KMS-11 (cell line): ENCODE measurements around the gene ACTR1A.

ENCODE experiments used
- H2AFZ ChIP-seq: fragments of 200-600 bp; sonication (generic); 2 replicates; pipeline ENCODE4 v1.6.1; 2016; ENCODE audit warnings: antibody characterized with exemption, mixed run types, low read depth
- H3K27ac ChIP-seq: fragments of 200-600 bp; sonication (generic); 2 replicates; pipeline ENCODE4 v1.6.1; 2016; ENCODE audit warnings: mild to moderate bottlenecking, mixed run types
- H3K27me3 ChIP-seq: fragments of 200-600 bp; sonication (generic); 2 replicates; pipeline ENCODE4 v1.6.1; 2017; ENCODE audit warnings: mild to moderate bottlenecking, low read depth, mixed run types, moderate library complexity; ENCODE audit not compliant: insufficient read depth
- H3K36me3 ChIP-seq: fragments of 200-600 bp; sonication (generic); 2 replicates; pipeline ENCODE4 v1.6.1; 2017; ENCODE audit warnings: mild to moderate bottlenecking, mixed run types; ENCODE audit not compliant: insufficient read depth
- H3K4me1 ChIP-seq: fragments of 200-600 bp; sonication (generic); 2 replicates; pipeline ENCODE4 v1.6.1; 2016; ENCODE audit warnings: mild to moderate bottlenecking, low read depth, mixed run types; ENCODE audit not compliant: poor library complexity, severe bottlenecking
- H3K4me2 ChIP-seq: fragments of 200-600 bp; sonication (generic); 2 replicates; pipeline ENCODE4 v1.7.0; 2016; ENCODE audit warnings: mild to moderate bottlenecking, mixed run types
- H3K4me3 ChIP-seq: fragments of 200-600 bp; sonication (generic); IDR thresholded peaks from 2 replicates; pipeline ENCODE4 v1.6.1; 2017; ENCODE audit warnings: low read depth, low read length, mixed read lengths; ENCODE audit not compliant: insufficient read depth
- H3K79me2 ChIP-seq: fragments of 200-600 bp; sonication (generic); 2 replicates; pipeline ENCODE4 v1.6.1; 2016; ENCODE audit warnings: low read depth, mixed run types; ENCODE audit not compliant: insufficient read depth
- H3K9ac ChIP-seq: fragments of 200-600 bp; sonication (generic); 2 replicates; pipeline ENCODE4 v1.6.1; 2016; ENCODE audit warnings: mild to moderate bottlenecking, mixed run types
- H4K20me1 ChIP-seq: fragments of 200-600 bp; sonication (generic); 2 replicates; pipeline ENCODE4 v1.6.1; 2016; ENCODE audit warnings: mild to moderate bottlenecking, mixed run types; ENCODE audit not compliant: insufficient read depth
- TF ChIP-seq, protein P1 (sequence below): fragments of 200-600 bp; sonication (generic); conservative IDR thresholded peaks from 2 replicates; pipeline ENCODE4 v1.6.1; 2017; ENCODE audit warnings: low read depth, mild to moderate bottlenecking, antibody characterized with exemption, low read length, moderate library complexity, mixed read lengths

The ACTR1A gene

DNA sequence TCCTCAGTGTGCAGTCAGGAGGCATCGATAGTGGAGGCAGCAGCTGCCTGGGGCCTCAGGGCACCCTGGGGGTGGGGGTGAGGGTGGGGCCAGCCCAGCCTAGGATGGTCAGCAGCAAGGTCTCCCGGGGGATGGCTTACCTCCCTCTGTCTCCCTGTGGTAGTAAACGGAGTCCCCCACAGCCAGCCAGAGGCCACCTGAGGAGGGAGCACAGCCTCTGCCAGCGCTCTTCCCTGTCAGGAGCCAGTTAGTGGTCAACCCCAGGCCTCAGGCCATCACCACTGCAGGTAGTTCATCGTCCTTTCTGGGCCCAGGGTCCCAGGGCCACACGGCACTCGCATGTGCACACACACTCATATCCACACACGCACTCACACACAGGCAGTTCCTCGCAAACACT lies 22.1 kb downstream of the ACTR1A start:
- TF ChIP-seq, protein P1, sequence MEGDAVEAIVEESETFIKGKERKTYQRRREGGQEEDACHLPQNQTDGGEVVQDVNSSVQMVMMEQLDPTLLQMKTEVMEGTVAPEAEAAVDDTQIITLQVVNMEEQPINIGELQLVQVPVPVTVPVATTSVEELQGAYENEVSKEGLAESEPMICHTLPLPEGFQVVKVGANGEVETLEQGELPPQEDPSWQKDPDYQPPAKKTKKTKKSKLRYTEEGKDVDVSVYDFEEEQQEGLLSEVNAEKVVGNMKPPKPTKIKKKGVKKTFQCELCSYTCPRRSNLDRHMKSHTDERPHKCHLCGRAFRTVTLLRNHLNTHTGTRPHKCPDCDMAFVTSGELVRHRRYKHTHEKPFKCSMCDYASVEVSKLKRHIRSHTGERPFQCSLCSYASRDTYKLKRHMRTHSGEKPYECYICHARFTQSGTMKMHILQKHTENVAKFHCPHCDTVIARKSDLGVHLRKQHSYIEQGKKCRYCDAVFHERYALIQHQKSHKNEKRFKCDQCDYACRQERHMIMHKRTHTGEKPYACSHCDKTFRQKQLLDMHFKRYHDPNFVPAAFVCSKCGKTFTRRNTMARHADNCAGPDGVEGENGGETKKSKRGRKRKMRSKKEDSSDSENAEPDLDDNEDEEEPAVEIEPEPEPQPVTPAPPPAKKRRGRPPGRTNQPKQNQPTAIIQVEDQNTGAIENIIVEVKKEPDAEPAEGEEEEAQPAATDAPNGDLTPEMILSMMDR = no peak
- no peaks in the 10 kb centered on the region for H4K20me1 ChIP-seq
- H2AFZ ChIP-seq = no peak overlapping the region
- H3K4me3 ChIP-seq = no peak overlapping the region
- H3K9ac ChIP-seq = no peak overlapping the region
- no peak overlapping the region for H3K27ac ChIP-seq
- H3K36me3 ChIP-seq = no peaks in the 10 kb centered on the region; the same call in 1 of the 2 replicates
- no peaks in the 10 kb centered on the region for H3K27me3 ChIP-seq
- H3K4me1 ChIP-seq = peaks cover 21% of the 10 kb centered on the region
- H3K79me2 ChIP-seq = no peaks in the 10 kb centered on the region
- no peak overlapping the region for H3K4me2 ChIP-seq

DNA sequence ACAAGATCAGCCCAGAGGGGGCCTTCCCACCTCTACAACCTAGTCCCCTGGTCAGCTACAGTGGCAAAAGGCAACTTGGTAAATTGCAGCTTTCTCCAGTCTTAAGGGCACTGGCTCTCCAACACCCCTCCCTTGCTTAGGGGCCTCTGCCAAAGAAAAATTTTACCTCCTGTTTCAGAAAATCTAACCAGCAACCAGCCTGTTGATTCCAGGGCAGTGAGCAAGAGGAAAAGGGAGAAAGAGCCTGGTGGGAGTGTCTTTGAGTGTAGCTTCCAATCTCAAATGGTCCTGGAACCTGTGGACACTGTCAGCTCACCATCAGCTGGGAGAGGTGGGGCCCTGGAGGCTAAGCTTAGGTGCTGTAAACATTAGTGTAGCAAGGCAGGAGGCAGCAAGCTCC lies 22.9 kb downstream of the ACTR1A start:
- H3K27ac ChIP-seq = no peak overlapping the region
- TF ChIP-seq, protein P1 = no peak
- no peaks in the 10 kb centered on the region for H3K79me2 ChIP-seq
- H3K4me3 ChIP-seq = no peak overlapping the region
- H2AFZ ChIP-seq = no peak overlapping the region
- H3K36me3 ChIP-seq = no peaks in the 10 kb centered on the region; the same call in 1 of the 2 replicates
- no peaks in the 10 kb centered on the region for H3K27me3 ChIP-seq
- H3K4me2 ChIP-seq = no peak overlapping the region
- H3K9ac ChIP-seq = no peak overlapping the region
- peaks cover 21% of the 10 kb centered on the region for H3K4me1 ChIP-seq
- no peaks in the 10 kb centered on the region for H4K20me1 ChIP-seq

DNA sequence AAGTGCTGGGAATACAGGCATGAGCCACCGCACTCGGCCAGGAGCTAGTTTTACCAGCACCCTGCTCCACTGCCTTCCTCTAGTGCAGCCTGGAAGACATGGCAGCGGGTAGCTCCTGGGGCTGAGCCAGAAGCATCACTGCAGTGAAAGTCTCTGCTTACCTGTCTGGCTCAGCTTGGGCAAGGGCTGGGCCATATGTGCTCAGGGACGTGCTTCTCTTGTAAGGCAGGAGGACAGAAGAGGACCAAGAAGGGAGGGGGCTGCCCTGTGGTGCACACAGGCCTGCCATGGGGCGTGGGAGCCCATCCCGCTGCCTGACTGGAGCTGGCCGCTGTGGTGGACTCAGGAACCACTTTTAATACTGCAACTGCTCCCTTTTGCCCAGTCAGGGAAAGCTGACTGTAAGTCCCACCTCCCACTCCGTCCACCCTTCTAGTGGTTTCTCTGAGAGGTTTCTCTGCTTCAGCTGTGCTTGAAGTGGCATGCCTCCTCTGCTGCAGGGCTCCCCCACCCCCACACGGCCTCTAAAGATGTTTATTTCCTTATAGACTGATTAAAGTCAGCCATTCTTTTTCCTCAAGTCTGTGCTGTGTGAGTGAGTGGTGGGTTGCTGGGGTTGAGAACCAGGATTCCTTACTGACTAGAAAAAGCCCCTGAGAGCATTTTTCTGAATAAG lies 25.9 kb downstream of the ACTR1A start:
- TF ChIP-seq, protein P1 = no peak
- Histone ChIP-seq H3K79me2 (no peaks in the 10 kb centered on the region), H4K20me1 (no peaks in the 10 kb centered on the region), H3K9ac (no peak overlapping the region), H3K27me3 (no peaks in the 10 kb centered on the region), H2AFZ (no peak overlapping the region), H3K4me2 (peak overlapping the region; percentile 34), H3K4me1 (peaks cover 21% of the 10 kb centered on the region), H3K27ac (peak overlapping the region; percentile 11; the same call in 1 of the 2 replicates), H3K4me3 (no peak overlapping the region), H3K36me3 (no peaks in the 10 kb centered on the region)

DNA sequence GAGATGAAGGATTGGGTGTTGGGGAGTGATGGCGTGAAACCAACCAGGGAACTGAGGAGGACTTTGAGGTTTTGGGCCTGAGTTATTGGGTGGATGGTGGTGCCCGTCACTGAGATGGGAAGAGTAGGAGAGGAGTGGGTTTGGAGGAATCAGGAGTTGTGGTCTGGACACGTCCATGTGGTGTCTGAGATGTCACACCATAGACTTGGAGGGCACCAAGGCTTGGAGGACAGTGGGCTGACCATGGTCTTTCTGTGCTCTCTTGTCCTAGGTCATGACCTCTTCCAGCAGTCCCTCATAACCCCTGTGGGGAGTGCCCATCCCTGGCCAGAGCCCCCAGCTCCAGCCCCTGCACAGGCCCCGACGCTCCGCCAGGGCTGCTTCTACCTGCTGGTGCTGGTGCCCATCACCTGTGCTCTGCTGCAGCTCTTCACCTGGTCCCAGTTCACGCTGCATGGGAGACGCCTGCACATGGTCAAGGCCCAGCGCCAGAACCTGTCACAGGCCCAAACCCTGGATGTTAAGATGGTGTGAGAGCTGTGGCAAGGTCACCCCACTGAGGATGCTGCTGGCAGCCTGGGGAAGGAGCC lies 27.0 kb downstream of the ACTR1A start:
- no peaks in the 10 kb centered on the region for H4K20me1 ChIP-seq
- H3K79me2 ChIP-seq = no peaks in the 10 kb centered on the region
- H3K36me3 ChIP-seq = no peaks in the 10 kb centered on the region
- H2AFZ ChIP-seq = no peak overlapping the region
- H3K27me3 ChIP-seq = no peaks in the 10 kb centered on the region
- no peak overlapping the region for H3K4me3 ChIP-seq
- H3K9ac ChIP-seq = no peak overlapping the region
- no peak overlapping the region for H3K27ac ChIP-seq
- no peak overlapping the region for H3K4me2 ChIP-seq
- TF ChIP-seq, protein P1 = no peak
- peaks cover 21% of the 10 kb centered on the region for H3K4me1 ChIP-seq
